ENCODE results near the gene SFMBT2.
"Not testable (repeated sequence)": the region's sequence is repeated elsewhere in the genome, so short reads cannot be mapped to it uniquely, and the experiment has no call there.

Gene SFMBT2

GRCh38 chr10:7233259-7233991 lies 177.4 kb downstream of the SFMBT2 start:
- in situ Hi-C loops (cut with HindIII; ENCODE audit: low sequenced_read_pairs) = no loop called here
- no peak for TF ChIP-seq CTCF (IDR thresholded peaks at IDR 0.05; ENCODE audit: low read depth, low read length)
- H3K4me3 ChIP-seq (ENCODE audit: low read depth, low read length) = no peak overlapping the region
- no peak for DNase-seq (ENCODE audit: low read depth, low spot score)

- TF ChIP-seq CTCF (IDR thresholded peaks at IDR 0.05; ENCODE audit: low read depth, low read length) = no peak
- H3K4me3 ChIP-seq (ENCODE audit: low read depth, low read length) = no peak overlapping the region
- in situ Hi-C loops (cut with HindIII; ENCODE audit: low sequenced_read_pairs) = no loop called here
- no peak for DNase-seq (ENCODE audit: low read depth, low spot score)
Observed at GRCh38 chr10:7231509-7232414, 179.1 kb downstream of the SFMBT2 start.

DNA sequence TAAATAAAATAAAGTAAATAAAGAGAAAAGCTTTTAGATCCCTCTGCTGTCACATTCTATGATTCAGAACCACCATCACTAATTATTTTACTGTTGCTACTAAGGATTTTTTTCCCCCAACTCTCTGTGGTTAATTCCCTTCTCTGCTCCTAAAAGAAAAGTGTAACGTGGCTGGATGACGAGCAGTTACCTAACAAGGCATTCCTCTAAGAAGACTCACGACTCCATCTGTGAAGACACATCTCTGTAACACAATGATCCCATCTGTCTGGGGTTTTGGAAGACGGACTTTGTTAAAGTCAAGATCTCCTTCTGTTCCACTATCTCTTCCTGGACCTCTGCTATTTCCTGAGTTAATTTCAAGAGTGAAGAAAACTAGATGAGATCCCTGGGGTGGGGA lies 179.9 kb downstream of the SFMBT2 start:
- no peak overlapping the region for H3K4me3 ChIP-seq (ENCODE audit: low read depth, low read length)
- DNase-seq (ENCODE audit: low read depth, low spot score) = peak; percentile 6
- in situ Hi-C loops (cut with HindIII; ENCODE audit: low sequenced_read_pairs) = no loop called here
- TF ChIP-seq CTCF (IDR thresholded peaks at IDR 0.05; ENCODE audit: low read depth, low read length) = no peak

DNA sequence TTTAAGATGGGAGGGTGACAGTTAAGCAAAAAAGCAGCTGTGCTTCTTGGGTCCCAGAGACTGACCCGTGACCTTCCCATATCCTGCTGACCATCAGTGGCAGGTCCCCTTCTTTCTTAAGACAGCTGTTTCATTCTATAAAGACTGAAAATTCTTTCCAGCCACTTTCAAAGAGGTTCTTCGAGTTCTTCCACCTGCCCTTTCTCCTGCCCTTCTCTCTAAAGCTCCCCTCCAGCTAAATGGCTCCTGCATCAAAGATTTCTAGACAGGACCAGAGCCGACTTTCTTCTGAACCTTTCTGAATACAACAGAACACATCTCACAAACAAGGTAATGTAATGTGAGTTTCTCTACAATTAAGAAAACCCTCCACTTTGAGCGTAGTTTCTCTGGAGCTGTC lies 180.8 kb downstream of the SFMBT2 start:
- in situ Hi-C loops (cut with HindIII; ENCODE audit: low sequenced_read_pairs) = no loop called here
- TF ChIP-seq CTCF (IDR thresholded peaks at IDR 0.05; ENCODE audit: low read depth, low read length) = no peak
- DNase-seq (ENCODE audit: low read depth, low spot score) = no peak
- no peak overlapping the region for H3K4me3 ChIP-seq (ENCODE audit: low read depth, low read length)

GRCh38 chr10:7225133-7225532 lies 185.7 kb downstream of the SFMBT2 start:
- no peak overlapping the region for H3K4me3 ChIP-seq (ENCODE audit: low read depth, low read length)
- no peak for TF ChIP-seq CTCF (IDR thresholded peaks at IDR 0.05; ENCODE audit: low read depth, low read length)
- DNase-seq (ENCODE audit: low read depth, low spot score) = no peak
- in situ Hi-C loops (cut with HindIII; ENCODE audit: low sequenced_read_pairs) = no loop called here

GRCh38 chr10:7218968-7219367 lies 191.9 kb downstream of the SFMBT2 start:
- DNase-seq (ENCODE audit: low read depth, low spot score) = peak; percentile 25
- TF ChIP-seq CTCF (IDR thresholded peaks at IDR 0.05; ENCODE audit: low read depth, low read length) = no peak
- no peak overlapping the region for H3K4me3 ChIP-seq (ENCODE audit: low read depth, low read length)
- in situ Hi-C loops (cut with HindIII; ENCODE audit: low sequenced_read_pairs) = no loop called here

DNA sequence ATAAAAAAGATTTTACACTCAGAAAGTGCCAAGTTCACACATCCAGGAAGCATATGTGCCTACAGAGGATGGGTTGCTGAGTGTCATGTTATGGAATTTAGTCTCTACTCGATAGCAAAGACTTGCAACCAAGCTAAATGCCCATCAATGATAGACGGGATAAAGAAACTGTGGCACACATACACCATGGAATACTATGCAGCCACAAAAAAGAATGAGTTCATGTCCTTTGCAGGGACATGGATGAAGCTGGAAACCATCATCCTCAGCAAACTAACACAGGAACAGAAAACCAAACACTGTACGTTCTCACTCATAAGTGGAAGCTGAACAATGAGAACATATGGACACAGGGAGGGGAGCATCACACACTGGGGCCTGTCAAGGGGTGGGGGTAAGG lies 198.1 kb downstream of the SFMBT2 start:
- DNase-seq (ENCODE audit: low read depth, low spot score); in situ Hi-C loops (cut with HindIII; ENCODE audit: low sequenced_read_pairs): not testable (repeated sequence)

More for the DNA sequence above, 198.1 kb downstream of the SFMBT2 start:
- H3K4me3 ChIP-seq (ENCODE audit: low read depth, low read length) = not testable (repeated sequence)
